PC-3 (cell line): ENCODE results near the gene AMPD2.

Experiments used
- EZH2 ChIP-seq: fragments of 300-600 bp; sonication (generic); IDR thresholded peaks from one replicate; pipeline ENCODE4 v1.6.1; 2017; ENCODE audit warnings: antibody characterized with exemption, mild to moderate bottlenecking, low read length; ENCODE audit not compliant: unreplicated experiment
- TF ChIP-seq, protein P1 (sequence below): fragments of 300-600 bp; sonication (generic); conservative IDR thresholded peaks from 2 replicates; pipeline ENCODE4 v1.5.1; 2017; ENCODE audit warnings: antibody characterized with exemption, low read depth, mild to moderate bottlenecking, low read length

DNA sequence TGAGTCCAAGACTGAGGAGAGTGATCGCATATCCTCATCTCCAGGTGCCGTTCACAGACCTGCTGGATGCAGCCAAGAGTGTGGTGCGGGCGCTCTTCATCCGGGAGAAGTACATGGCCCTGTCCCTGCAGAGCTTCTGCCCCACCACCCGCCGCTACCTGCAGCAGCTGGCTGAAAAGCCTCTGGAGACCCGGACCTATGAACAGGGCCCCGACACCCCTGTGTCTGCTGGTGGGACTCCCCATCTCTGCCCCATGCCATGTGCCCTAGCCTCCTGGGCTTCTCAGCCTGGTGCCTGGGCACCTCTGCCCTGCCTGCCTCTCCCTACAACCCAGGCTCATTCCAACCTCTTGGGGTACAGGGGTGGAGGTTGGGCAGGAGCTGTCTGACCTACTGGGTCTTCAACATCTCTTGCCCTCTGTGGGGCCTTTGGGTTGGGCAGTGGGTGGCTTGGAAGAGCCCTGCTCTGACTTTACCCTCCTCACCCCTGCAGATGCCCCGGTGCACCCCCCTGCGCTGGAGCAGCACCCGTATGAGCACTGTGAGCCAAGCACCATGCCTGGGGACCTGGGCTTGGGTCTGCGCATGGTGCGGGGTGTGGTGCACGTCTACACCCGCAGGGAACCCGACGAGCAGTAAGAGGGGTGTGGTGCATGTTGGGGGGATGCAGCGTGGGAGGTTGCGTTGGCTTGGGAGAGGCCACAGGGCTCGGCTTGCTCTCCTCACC, 7.2 kb downstream of the AMPD2 start:
- TF ChIP-seq, protein P1, sequence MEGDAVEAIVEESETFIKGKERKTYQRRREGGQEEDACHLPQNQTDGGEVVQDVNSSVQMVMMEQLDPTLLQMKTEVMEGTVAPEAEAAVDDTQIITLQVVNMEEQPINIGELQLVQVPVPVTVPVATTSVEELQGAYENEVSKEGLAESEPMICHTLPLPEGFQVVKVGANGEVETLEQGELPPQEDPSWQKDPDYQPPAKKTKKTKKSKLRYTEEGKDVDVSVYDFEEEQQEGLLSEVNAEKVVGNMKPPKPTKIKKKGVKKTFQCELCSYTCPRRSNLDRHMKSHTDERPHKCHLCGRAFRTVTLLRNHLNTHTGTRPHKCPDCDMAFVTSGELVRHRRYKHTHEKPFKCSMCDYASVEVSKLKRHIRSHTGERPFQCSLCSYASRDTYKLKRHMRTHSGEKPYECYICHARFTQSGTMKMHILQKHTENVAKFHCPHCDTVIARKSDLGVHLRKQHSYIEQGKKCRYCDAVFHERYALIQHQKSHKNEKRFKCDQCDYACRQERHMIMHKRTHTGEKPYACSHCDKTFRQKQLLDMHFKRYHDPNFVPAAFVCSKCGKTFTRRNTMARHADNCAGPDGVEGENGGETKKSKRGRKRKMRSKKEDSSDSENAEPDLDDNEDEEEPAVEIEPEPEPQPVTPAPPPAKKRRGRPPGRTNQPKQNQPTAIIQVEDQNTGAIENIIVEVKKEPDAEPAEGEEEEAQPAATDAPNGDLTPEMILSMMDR: no peak
- no peak for TF ChIP-seq EZH2
